Measurements from ENCODE around the gene KLRC4.

- no peak for TF ChIP-seq EGR1 (IDR thresholded peaks at IDR 0.05; ENCODE audit: low read depth)
- peak; percentile 31 to 46 (median 38); a peak in 4 of 6 replicates for TF ChIP-seq CTCF (IDR thresholded peaks at IDR 0.05 in 2 of 3, conservative IDR thresholded peaks at IDR 0.05 in 1 of 3; ENCODE audit: borderline replicate concordance in 1 of 3, insufficient read depth in 1 of 3, low read depth in 2 of 3, low read length in 2 of 3)
- peak; percentile 74 for TF ChIP-seq RAD21 (IDR thresholded peaks at IDR 0.05; ENCODE audit: low read depth)
- no peak for TF ChIP-seq POLR2AphosphoS5 (IDR thresholded peaks at IDR 0.05; ENCODE audit: low read depth, low read length)
- TF ChIP-seq EZH2phosphoT487 (IDR thresholded peaks at IDR 0.05; ENCODE audit: borderline replicate concordance), result no peak
- TF ChIP-seq REST (IDR thresholded peaks at IDR 0.05; ENCODE audit: low read depth), result no peak
- no peak for TF ChIP-seq ZFX (IDR thresholded peaks at IDR 0.05)
- no peak for TF ChIP-seq ZBTB33 (IDR thresholded peaks at IDR 0.05; ENCODE audit: extremely low read depth, insufficient replicate concordance, low read length)
- no peak for TF ChIP-seq SIN3A (IDR thresholded peaks at IDR 0.05; ENCODE audit: low read depth)
- no peak for TF ChIP-seq FOSL1 (IDR thresholded peaks at IDR 0.05; ENCODE audit: low read depth)
- no peak for TF ChIP-seq EZH2 (IDR thresholded peaks at IDR 0.05)
- TF ChIP-seq POLR2A (IDR thresholded peaks at IDR 0.05; ENCODE audit: borderline replicate concordance, extremely low read depth, insufficient read depth, insufficient read length), result no peak
- TF ChIP-seq, protein P1, sequence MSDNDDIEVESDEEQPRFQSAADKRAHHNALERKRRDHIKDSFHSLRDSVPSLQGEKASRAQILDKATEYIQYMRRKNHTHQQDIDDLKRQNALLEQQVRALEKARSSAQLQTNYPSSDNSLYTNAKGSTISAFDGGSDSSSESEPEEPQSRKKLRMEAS (IDR thresholded peaks at IDR 0.05), result peak; percentile 39; the same call in 1 of the 2 replicates
These were observed 42.7 kb downstream of the KLRC4 start for GRCh38 chr12:10366875-10367274.

Measured in HCT116 (cell line).